Measurements from ENCODE around the gene DPCD. TPM values are rescaled to one million over a fixed set of nuclear protein-coding genes. Genes with fewer than 3 reads are reported as not detected.

DPCD gene
- total and polyA plus RNA-seq, 2 of the 8 experiments (the other 6 are each of a cell fraction or from before 2014, with no cell fraction given), result 21.2 to 31.4 TPM

GRCh38 chr10:101562231-101562630 is 25.9 kb upstream of the DPCD start:
- H3K23me2 ChIP-seq (ENCODE audit: low read depth, low read length), result no peaks in the 10 kb centered on the region; the same call in 1 of the 2 replicates
- H3K4me3 ChIP-seq (ENCODE audit: extremely low read depth in 1 of 4, insufficient read depth in 2 of 4, low read depth in 3 of 4, low read length in 4 of 4), result no peak overlapping the region
- no peak overlapping the region for H3K56ac ChIP-seq (replicated peaks; ENCODE audit: insufficient read length, low read depth, low read length)
- no peak overlapping the region for H3K9ac ChIP-seq (replicated peaks in 1 of 4; ENCODE audit: extremely low read depth in 1 of 4, low read depth in 3 of 4, low read length in 3 of 4)
- ChIA-PET CTCF (ENCODE audit: partially characterized antibody) (interaction anchor here (0.9 to 8.5 kb wide), 9 partner anchors 8 to 401 kb away, joined by 3 to 65 read pairs (median 6); no protein-coding TSS in a partner anchor), POLR2A (ENCODE audit: partially characterized antibody) (interaction anchor here (2.8 kb wide), 1 partner anchor 11 kb away, joined by 9 read pairs; no protein-coding TSS in a partner anchor)
- DNase-seq (ENCODE audit: low read depth in 1 of 2, low spot score in 2 of 2) (no peak), FAIRE-seq (no peak)
- H3K79me1 ChIP-seq (ENCODE audit: low read depth, low read length), result no peaks in the 10 kb centered on the region
- no peak overlapping the region for H3K4ac ChIP-seq (replicated peaks; ENCODE audit: insufficient read length, low read depth, low read length)
- H4K8ac ChIP-seq (ENCODE audit: extremely low read depth, insufficient read depth, low read length), result no peak overlapping the region
- H3K18ac ChIP-seq (ENCODE audit: extremely low read depth, low read length), result no peak overlapping the region
- peaks cover 0 to 4% of the 10 kb centered on the region in 2 experiments for H4K20me1 ChIP-seq (replicated peaks in 1 of 2; ENCODE audit: control insufficient read depth in 1 of 2, insufficient read depth in 2 of 2, low read length in 2 of 2)
- TF ChIP-seq RNF2 (IDR thresholded peaks at IDR 0.05; ENCODE audit: borderline replicate concordance, low read depth, low read length, missing control alignments, poor library complexity, severe bottlenecking) (no peak), GTF2F1 (IDR thresholded peaks at IDR 0.05; ENCODE audit: borderline replicate concordance, low read depth, low read length) (no peak)
- H4K5ac ChIP-seq (ENCODE audit: insufficient read length, low read depth, low read length), result no peak overlapping the region
- no peak overlapping the region for H2BK5ac ChIP-seq (ENCODE audit: low read depth, low read length)
- H4K91ac ChIP-seq (replicated peaks; ENCODE audit: insufficient read length, low read length), result no peak overlapping the region
- H3K79me2 ChIP-seq (ENCODE audit: control insufficient read depth in 1 of 2, insufficient read depth in 2 of 2, low read length in 2 of 2), result no peaks in the 10 kb centered on the region
- H3K4me1 ChIP-seq (replicated peaks in 1 of 4; ENCODE audit: control insufficient read depth in 3 of 4, insufficient read depth in 4 of 4, low read length in 3 of 4), result peaks cover 0 to 6% (median 3%) of the 10 kb centered on the region in 4 experiments; a peak in 4 of 7 replicates
- H2BK15ac ChIP-seq (ENCODE audit: low read length), result no peak overlapping the region
- H3K14ac ChIP-seq (ENCODE audit: insufficient read length), result no peak overlapping the region
- WGBS, 2 experiments (ENCODE audit: extremely low coverage in 1 of 2, insufficient coverage in 1 of 2, insufficient read length in 1 of 2, insufficient replicate concordance in 2 of 2, low coverage in 1 of 2, low lambda C conversion rate in 2 of 2, missing lambda C conversion rate in 1 of 2), result 93% methylated on average over 5 of the region's 5 CpGs; no CpG with 5 or more reads in 1 of the 2 experiments
- H2BK120ac ChIP-seq (replicated peaks; ENCODE audit: low read depth, low read length), result no peak overlapping the region
- H2BK12ac ChIP-seq (ENCODE audit: low read depth, low read length), result no peak overlapping the region
- no peak overlapping the region for H3K27ac ChIP-seq (ENCODE audit: low read depth, low read length)
- H2BK20ac ChIP-seq (ENCODE audit: low read length), result no peak overlapping the region
- no peak overlapping the region for H3K4me2 ChIP-seq (ENCODE audit: insufficient read depth in 1 of 2, low read depth in 2 of 2, low read length in 2 of 2)
- H2AFZ ChIP-seq (ENCODE audit: low read length), result no peak overlapping the region
- no peak overlapping the region for H3K23ac ChIP-seq (ENCODE audit: insufficient read length)
- H2AK5ac ChIP-seq (ENCODE audit: low read depth, low read length), result no peak overlapping the region
- peaks cover 1 to 15% (median 14%) of the 10 kb centered on the region in 4 experiments for H3K27me3 ChIP-seq (replicated peaks in 1 of 4; ENCODE audit: control insufficient read depth in 3 of 4, extremely low read depth in 1 of 4, insufficient read depth in 3 of 4, low read length in 3 of 4)
- H3K9me3 ChIP-seq (ENCODE audit: insufficient read depth in 2 of 2, low read depth in 1 of 2, low read length in 1 of 2), result no peaks in the 10 kb centered on the region
- H3K36me3 ChIP-seq (ENCODE audit: control insufficient read depth in 2 of 4, insufficient read depth in 4 of 4, low read length in 3 of 4), result no peaks in the 10 kb centered on the region

Data from H1 (cell line).